GM21526 (cell line): ENCODE data around the gene KLF11.

Experiments
- ATAC-seq: cut with Tn5 transposase; IDR thresholded peaks from one replicate; pipeline ENCODE4 v1.9.1; 2021; ENCODE audit warnings: moderate library complexity; ENCODE audit not compliant: unreplicated experiment, low FRiP score

Gene KLF11

GRCh38 chr2:10039658-10040410 lies 3.5 kb upstream of the KLF11 start:
- ATAC-seq = no peak

GRCh38 chr2:10041711-10042110 lies 1.6 kb upstream of the KLF11 start:
- ATAC-seq = no peak

- no peak for ATAC-seq
Observed at GRCh38 chr2:10042301-10043161, 819 bp upstream of the KLF11 start.

- peak; percentile 29 for ATAC-seq
Observed at GRCh38 chr2:10043906-10044601, 704 bp downstream of the KLF11 start.

- no peak for ATAC-seq
Observed at GRCh38 chr2:10045561-10046355, 2.4 kb downstream of the KLF11 start.

GRCh38 chr2:10046931-10047330 lies 3.6 kb downstream of the KLF11 start:
- ATAC-seq = no peak

GRCh38 chr2:10047616-10048500 lies 4.5 kb downstream of the KLF11 start:
- ATAC-seq = no peak

GRCh38 chr2:10048501-10049171 lies 5.3 kb downstream of the KLF11 start:
- ATAC-seq = no peak

- no peak for ATAC-seq
Observed at GRCh38 chr2:10052216-10052615, 8.9 kb downstream of the KLF11 start.

- ATAC-seq = no peak
Observed at GRCh38 chr2:10053351-10053750, 10.0 kb downstream of the KLF11 start.

GRCh38 chr2:10054424-10054823 lies 11.1 kb downstream of the KLF11 start:
- no peak for ATAC-seq

GRCh38 chr2:10054976-10055375 lies 11.6 kb downstream of the KLF11 start:
- ATAC-seq = no peak

GRCh38 chr2:10056439-10056838 lies 13.1 kb downstream of the KLF11 start:
- ATAC-seq = no peak

GRCh38 chr2:10057231-10058107 lies 14.1 kb downstream of the KLF11 start:
- no peak for ATAC-seq

- ATAC-seq = no peak
Observed at GRCh38 chr2:10058251-10059015, 15.1 kb downstream of the KLF11 start.

GRCh38 chr2:10059016-10059351 lies 15.6 kb downstream of the KLF11 start:
- no peak for ATAC-seq
